B cell (primary cell): ENCODE data around the gene SPCS2. TPM values are rescaled to one million over a fixed set of nuclear protein-coding genes. Genes with fewer than 3 reads are reported as not detected.

Experiments
- ATAC-seq: fragments of 200-7000 bp; cut with Tn5 transposase; one replicate; pipeline ENCODE4 v1.10.0; 2021; ENCODE audit warnings: low read depth, mild to moderate bottlenecking, moderate number of reproducible peaks, moderate library complexity
- CTCF ChIA-PET: fragments of 350-600 bp; sonication (Branson Sonifier 250); formaldehyde crosslinking; loops from one replicate; lab custom pipeline; 2021; ENCODE audit warnings: antibody characterized with exemption, inconsistent platforms; lab: Charles Lee
- POLR2A ChIA-PET: fragments of 350-600 bp; sonication (Branson Sonifier 250); formaldehyde crosslinking; loops from one replicate; lab custom pipeline; 2021; ENCODE audit warnings: antibody characterized with exemption; lab: Charles Lee
- DNase-seq: peaks from one replicate; pipeline ENCODE4 v3.0.0; 2013
- H2AFZ ChIP-seq: 2 replicates; pipeline ENCODE4 v1.6.1; 2012; ENCODE audit warnings: mild to moderate bottlenecking, low read depth, low read length; ENCODE audit not compliant: insufficient read depth, poor library complexity, severe bottlenecking
- H3K27ac ChIP-seq, 2 donors: 1 replicate in 1 of 2; 2 replicates in 1 of 2; pipeline ENCODE4 v1.5.1; 2012 to 2013; ENCODE audit warnings: low read length in 2 of 2, mild to moderate bottlenecking in 2 of 2, moderate library complexity in 1 of 2
- H3K27me3 ChIP-seq, 4 experiments: fragments of 200-600 bp in 1 of 4; sonication (generic) in 1 of 4; replicated peaks in 1 of 4; 1 replicate in 2 of 4; 2 replicates in 2 of 4; pipeline versions ENCODE4 v1.6.1 to v1.7.0; 2013 to 2016; ENCODE audit warnings: low read length in 3 of 4, mild to moderate bottlenecking in 2 of 4, mixed read lengths in 1 of 4, moderate library complexity in 1 of 4; ENCODE audit not compliant: insufficient read depth in 4 of 4, control insufficient read depth in 3 of 4; ENCODE audit errors: control extremely low read depth in 1 of 4
- H3K36me3 ChIP-seq, 2 experiments: replicated peaks in 1 of 2; 1 replicate in 1 of 2; 2 replicates in 1 of 2; pipeline versions ENCODE4 v1.6.1 to v1.7.1; 2013; ENCODE audit warnings: low read length in 1 of 2; ENCODE audit not compliant: insufficient read depth in 2 of 2, control insufficient read depth in 1 of 2; ENCODE audit errors: control extremely low read depth in 1 of 2, extremely low read depth in 1 of 2
- H3K4me1 ChIP-seq, 2 donors: fragments of 200-600 bp in 1 of 2; sonication (generic) in 1 of 2; 1 replicate in 1 of 2; 2 replicates in 1 of 2; pipeline versions ENCODE4 v1.5.1 to v1.6.1; 2013 to 2017; ENCODE audit warnings: low read length in 2 of 2; ENCODE audit not compliant: control insufficient read depth in 2 of 2, insufficient read depth in 2 of 2
- H3K4me2 ChIP-seq: replicated peaks from 2 replicates; pipeline ENCODE3; 2012; ENCODE audit warnings: mild to moderate bottlenecking, low read depth, low read length; ENCODE audit not compliant: poor library complexity, severe bottlenecking
- H3K4me3 ChIP-seq, 5 experiments: fragments of 200-600 bp in 1 of 5; sonication (generic) in 1 of 5; 1 replicate in 3 of 5; 2 replicates in 2 of 5; pipeline versions ENCODE4 v1.5.1 to v1.7.0; 2011 to 2016; ENCODE audit warnings: low read length in 4 of 5, mild to moderate bottlenecking in 4 of 5, low read depth in 2 of 5, control low read depth in 1 of 5, moderate library complexity in 1 of 5; ENCODE audit not compliant: insufficient read depth in 1 of 5; ENCODE audit errors: control extremely low read depth in 1 of 5, extremely low read depth in 1 of 5
- H3K79me2 ChIP-seq: fragments of 200-600 bp; sonication (generic); one replicate; pipeline ENCODE4 v1.6.0; 2016; ENCODE audit warnings: low read length; ENCODE audit not compliant: control insufficient read depth, insufficient read depth
- H3K9ac ChIP-seq: fragments of 200-600 bp; sonication (generic); 2 replicates; pipeline ENCODE4 v1.6.1; 2017; ENCODE audit warnings: mild to moderate bottlenecking, low read length, moderate library complexity
- H3K9me3 ChIP-seq, 3 donors: one replicate each; pipeline versions ENCODE4 v1.6.1 to v1.7.1; 2013; ENCODE audit warnings: low read length in 2 of 3; ENCODE audit not compliant: control insufficient read depth in 2 of 3, insufficient read depth in 1 of 3; ENCODE audit errors: control extremely low read depth in 1 of 3
- H4K20me1 ChIP-seq: 2 replicates; pipeline ENCODE4 v1.6.0; 2012; ENCODE audit warnings: mild to moderate bottlenecking, low read length; ENCODE audit not compliant: insufficient read depth, control insufficient read depth, poor library complexity, severe bottlenecking
- H3K27ac Mint-ChIP-seq: one replicate; pipeline ENCODE4 v1.8.0; 2021; ENCODE audit warnings: mixed read lengths
- H3K27me3 Mint-ChIP-seq: one replicate; pipeline ENCODE4 v1.8.0; 2021; ENCODE audit warnings: mixed read lengths
- H3K4me1 Mint-ChIP-seq: one replicate; pipeline ENCODE4 v1.8.0; 2021; ENCODE audit warnings: mixed read lengths
- H3K4me3 Mint-ChIP-seq: one replicate; pipeline ENCODE4 v1.8.0; 2021; ENCODE audit warnings: mixed read lengths
- H3K9me3 Mint-ChIP-seq: one replicate; pipeline ENCODE4 v1.8.0; 2022; ENCODE audit warnings: mixed read lengths; ENCODE audit not compliant: insufficient read depth
- EZH2 ChIP-seq: IDR thresholded peaks from 2 replicates; pipeline ENCODE4 v1.6.1; 2012; ENCODE audit warnings: borderline replicate concordance, low read depth, mild to moderate bottlenecking, moderate library complexity, low read length; ENCODE audit not compliant: insufficient read depth, poor library complexity, severe bottlenecking
- WGBS: methylation state at CpG from one replicate; pipeline ENCODE4 v1.1.5; 2013; ENCODE audit warnings: missing lambda C conversion rate; ENCODE audit not compliant: insufficient coverage; 5-methylcytosine and 5-hydroxymethylcytosine counted together
- intact Hi-C: fragments of 100-400 bp; cut with micrococcal nuclease; formaldehyde crosslinking; loops from one replicate; pipeline ENCODE4 v1.10.0; 2022
- polyA plus RNA-seq: library from polyadenylated mRNA; depleted of rRNA; stranded (reverse); fragments of >200 nt; gene quantifications from 2 replicates; pipeline ENCODE4 v1.2.3, GENCODE V29; 2012
- total RNA-seq, 2 donors: library from RNA; stranded (reverse); fragments of 120-200 nt in 1 of 2; gene quantifications; 1 replicate in 1 of 2; 2 replicates in 1 of 2; pipeline versions ENCODE4 v1.2.3 to v1.2.4, GENCODE V29; 2013 to 2022
- TF ChIP-seq, protein P1 (sequence below): fragments of 200-600 bp; IDR thresholded peaks from one replicate; pipeline ENCODE4 v1.8.0; 2022; ENCODE audit warnings: antibody characterized with exemption, mild to moderate bottlenecking

SPCS2 gene
- total and polyA plus RNA-seq, 2 donors (not counting 1 experiment from before 2014, with no cell fraction given), result 17.8 to 98.5 TPM

DNA sequence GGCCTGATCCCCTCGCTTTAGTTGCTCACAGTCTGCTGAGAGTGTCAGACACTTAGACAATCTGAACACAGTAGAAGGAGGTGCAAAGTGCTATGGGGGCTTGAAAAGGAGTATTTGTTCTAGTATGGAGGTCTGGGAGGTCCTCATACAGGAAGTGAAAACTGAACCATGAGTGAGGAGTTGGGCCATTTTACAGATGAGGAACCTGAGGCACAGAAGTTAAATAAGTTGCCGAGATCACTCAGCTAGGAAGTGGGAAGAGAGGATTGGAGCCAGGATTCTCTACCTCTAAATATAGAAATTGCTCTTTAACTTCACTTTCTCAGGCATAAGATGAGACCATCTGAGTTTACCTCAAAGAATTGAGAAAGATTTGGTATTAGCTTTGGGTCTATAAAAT is 35.7 kb downstream of the SPCS2 start:
- POLR2A ChIA-PET, result no interaction called here

More for the DNA sequence above, 35.7 kb downstream of the SPCS2 start:
- Histone ChIP-seq H3K4me3 (no peak overlapping the region), H3K27me3 (no peaks in the 10 kb centered on the region), H2AFZ (no peak overlapping the region), H3K4me2 (no peak overlapping the region), H3K79me2 (peaks cover 15% of the 10 kb centered on the region), H3K27ac (no peak overlapping the region), H3K9me3 (no peaks in the 10 kb centered on the region), H3K36me3 (peaks cover 0 to 4% of the 10 kb centered on the region in 2 experiments), H3K4me1 (peaks cover 9 to 15% of the 10 kb centered on the region in 2 donors), H3K9ac (no peak overlapping the region), H4K20me1 (no peaks in the 10 kb centered on the region)
- peaks cover 19% of the 10 kb centered on the region for H3K4me1 Mint-ChIP-seq
- 89% methylated on average over 1 of the region's 2 CpGs for WGBS
- no peak overlapping the region for H3K27ac Mint-ChIP-seq
- TF ChIP-seq EZH2, result no peak
- TF ChIP-seq, protein P1, sequence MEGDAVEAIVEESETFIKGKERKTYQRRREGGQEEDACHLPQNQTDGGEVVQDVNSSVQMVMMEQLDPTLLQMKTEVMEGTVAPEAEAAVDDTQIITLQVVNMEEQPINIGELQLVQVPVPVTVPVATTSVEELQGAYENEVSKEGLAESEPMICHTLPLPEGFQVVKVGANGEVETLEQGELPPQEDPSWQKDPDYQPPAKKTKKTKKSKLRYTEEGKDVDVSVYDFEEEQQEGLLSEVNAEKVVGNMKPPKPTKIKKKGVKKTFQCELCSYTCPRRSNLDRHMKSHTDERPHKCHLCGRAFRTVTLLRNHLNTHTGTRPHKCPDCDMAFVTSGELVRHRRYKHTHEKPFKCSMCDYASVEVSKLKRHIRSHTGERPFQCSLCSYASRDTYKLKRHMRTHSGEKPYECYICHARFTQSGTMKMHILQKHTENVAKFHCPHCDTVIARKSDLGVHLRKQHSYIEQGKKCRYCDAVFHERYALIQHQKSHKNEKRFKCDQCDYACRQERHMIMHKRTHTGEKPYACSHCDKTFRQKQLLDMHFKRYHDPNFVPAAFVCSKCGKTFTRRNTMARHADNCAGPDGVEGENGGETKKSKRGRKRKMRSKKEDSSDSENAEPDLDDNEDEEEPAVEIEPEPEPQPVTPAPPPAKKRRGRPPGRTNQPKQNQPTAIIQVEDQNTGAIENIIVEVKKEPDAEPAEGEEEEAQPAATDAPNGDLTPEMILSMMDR, result no peak
- intact Hi-C loops, result loop anchor here (5.0 kb wide), 1 partner anchor 1398 kb away; the partner anchor contains the start of genes GVQW3 and THAP12
- no peaks in the 10 kb centered on the region for H3K9me3 Mint-ChIP-seq
- DNase-seq (no peak), ATAC-seq (no peak)
- H3K27me3 Mint-ChIP-seq, result no peaks in the 10 kb centered on the region
- no peak overlapping the region for H3K4me3 Mint-ChIP-seq
- CTCF ChIA-PET, result no interaction called here
